WTC11 (cell line): ENCODE results near the gene HAND2. TPM values are rescaled to one million over a fixed set of nuclear protein-coding genes. Genes with fewer than 3 reads are reported as not detected.

Experiments
- ATAC-seq: fragments of 200-7000 bp; cut with Tn5 transposase; 2 replicates; pipeline ENCODE4 v1.10.0; 2021; ENCODE audit warnings: mild to moderate bottlenecking, moderate library complexity
- CTCF ChIA-PET: fragments of 300-600 bp; sonication (Branson Sonifier 250); formaldehyde crosslinking; loops from one replicate; lab custom pipeline; 2021; ENCODE audit warnings: antibody characterized with exemption; lab: Charles Lee
- POLR2A ChIA-PET: fragments of 350-600 bp; sonication (Branson Sonifier 250); formaldehyde crosslinking; loops from one replicate; lab custom pipeline; 2021; ENCODE audit warnings: antibody characterized with exemption; lab: Charles Lee
- DNase-seq: peaks from one replicate; pipeline ENCODE4 v3.0.0; 2021; ENCODE audit warnings: low spot score
- H3K27ac Mint-ChIP-seq: 2 replicates; pipeline ENCODE4 v1.8.0; 2021; ENCODE audit warnings: mixed read lengths
- H3K27me3 Mint-ChIP-seq: 2 replicates; pipeline ENCODE4 v1.8.0; 2021; ENCODE audit warnings: low read depth, mild to moderate bottlenecking, moderate library complexity, mixed read lengths
- H3K36me3 Mint-ChIP-seq: 2 replicates; pipeline ENCODE4 v1.8.0; 2021; ENCODE audit warnings: mixed read lengths
- H3K4me1 Mint-ChIP-seq: 2 replicates; pipeline ENCODE4 v1.8.0; 2022; ENCODE audit warnings: mixed read lengths
- H3K4me3 Mint-ChIP-seq: 2 replicates; pipeline ENCODE4 v1.8.0; 2021; ENCODE audit warnings: mild to moderate bottlenecking, moderate library complexity, mixed read lengths
- H3K9me3 Mint-ChIP-seq: 2 replicates; pipeline ENCODE4 v1.8.0; 2021; ENCODE audit warnings: mixed read lengths
- CREM ChIP-seq: sonication (generic); formaldehyde crosslinking; IDR thresholded peaks from 2 replicates; pipeline ENCODE4 v1.8.1; 2022; ENCODE audit warnings: mild to moderate bottlenecking, missing genetic modification reagents, moderate library complexity
- ETV6 ChIP-seq: sonication (generic); formaldehyde crosslinking; IDR thresholded peaks from 2 replicates; pipeline ENCODE4 v1.8.1; 2022; ENCODE audit warnings: mild to moderate bottlenecking, missing genetic modification reagents
- GTF2I ChIP-seq: fragments of 250-450 bp; sonication (Bioruptor Pico); conservative IDR thresholded peaks from 2 replicates; pipeline ENCODE4 v1.4.0; 2021; ENCODE audit warnings: mild to moderate bottlenecking
- HMGA2 ChIP-seq: fragments of 250-450 bp; sonication (Bioruptor Pico); IDR thresholded peaks from 2 replicates; pipeline ENCODE4 v1.4.0; 2021; ENCODE audit warnings: mild to moderate bottlenecking, moderate library complexity
- IRF1 ChIP-seq: sonication (generic); formaldehyde crosslinking; IDR thresholded peaks from 2 replicates; pipeline ENCODE4 v1.8.0; 2023; ENCODE audit warnings: missing genetic modification reagents
- MAX ChIP-seq: sonication (generic); formaldehyde crosslinking; IDR thresholded peaks from 2 replicates; pipeline ENCODE4 v1.8.0; 2022; ENCODE audit warnings: mild to moderate bottlenecking, missing genetic modification reagents
- MYBL2 ChIP-seq: sonication (generic); formaldehyde crosslinking; IDR thresholded peaks from 2 replicates; pipeline ENCODE4 v1.8.1; 2023; ENCODE audit warnings: mild to moderate bottlenecking, moderate library complexity, missing genetic modification reagents
- NR3C1 ChIP-seq: sonication (generic); formaldehyde crosslinking; conservative IDR thresholded peaks from 2 replicates; pipeline ENCODE4 v1.8.1; 2023; ENCODE audit warnings: low read depth, mild to moderate bottlenecking, missing genetic modification reagents
- RORB ChIP-seq: fragments of 250-450 bp; sonication (Bioruptor Pico); IDR thresholded peaks from 2 replicates; pipeline ENCODE4 v1.9.0; 2021; ENCODE audit warnings: mild to moderate bottlenecking
- SMAD3 ChIP-seq: sonication (generic); formaldehyde crosslinking; IDR thresholded peaks from 2 replicates; pipeline ENCODE4 v1.8.0; 2022; ENCODE audit warnings: missing genetic modification reagents, mild to moderate bottlenecking, borderline replicate concordance
- SMAD4 ChIP-seq: sonication (generic); formaldehyde crosslinking; IDR thresholded peaks from 2 replicates; pipeline ENCODE4 v1.8.0; 2022; ENCODE audit warnings: mild to moderate bottlenecking, missing genetic modification reagents
- SP1 ChIP-seq: sonication (generic); formaldehyde crosslinking; conservative IDR thresholded peaks from 2 replicates; pipeline ENCODE4 v1.8.1; 2022; ENCODE audit warnings: missing genetic modification reagents
- TP53 ChIP-seq: sonication (generic); formaldehyde crosslinking; IDR thresholded peaks from 2 replicates; pipeline ENCODE4 v1.8.1; 2023; ENCODE audit warnings: mild to moderate bottlenecking, missing genetic modification reagents
- ZNF121 ChIP-seq: sonication (generic); formaldehyde crosslinking; IDR thresholded peaks from 2 replicates; pipeline ENCODE4 v1.8.0; 2023; ENCODE audit warnings: missing genetic modification reagents
- ZNF138 ChIP-seq: sonication (generic); formaldehyde crosslinking; conservative IDR thresholded peaks from 2 replicates; pipeline ENCODE4 v1.8.1; 2022; ENCODE audit warnings: mild to moderate bottlenecking, moderate library complexity, missing genetic modification reagents
- ZNF219 ChIP-seq: sonication (generic); formaldehyde crosslinking; IDR thresholded peaks from 2 replicates; pipeline ENCODE4 v1.8.0; 2023; ENCODE audit warnings: missing genetic modification reagents, mild to moderate bottlenecking, borderline replicate concordance
- ZNF317 ChIP-seq: sonication (generic); formaldehyde crosslinking; IDR thresholded peaks from 2 replicates; pipeline ENCODE4 v1.8.1; 2023; ENCODE audit warnings: low read depth, mild to moderate bottlenecking, moderate library complexity, missing genetic modification reagents, borderline replicate concordance
- ZNF416 ChIP-seq: fragments of 250-450 bp; sonication (Bioruptor Pico); IDR thresholded peaks from 2 replicates; pipeline ENCODE4 v1.9.0; 2021; ENCODE audit warnings: mild to moderate bottlenecking, inconsistent platforms
- ZNF423 ChIP-seq: fragments of 250-450 bp; sonication (Bioruptor Pico); IDR thresholded peaks from 2 replicates; pipeline ENCODE4 v2.1.2; 2022; ENCODE audit warnings: mild to moderate bottlenecking, moderate library complexity
- total RNA-seq: library from RNA; stranded (reverse); gene quantifications from 3 replicates; pipeline ENCODE4 v1.2.3, GENCODE V29; 2021
- TF ChIP-seq, protein P1 (sequence below): sonication (generic); formaldehyde crosslinking; IDR thresholded peaks from 2 replicates; pipeline ENCODE4 v1.8.0; 2023; ENCODE audit warnings: mild to moderate bottlenecking, missing genetic modification reagents
- TF ChIP-seq, protein P2 (sequence below): fragments of 250-450 bp; sonication (Bioruptor Pico); IDR thresholded peaks from 2 replicates; pipeline ENCODE4 v1.9.0; 2021; ENCODE audit warnings: mild to moderate bottlenecking
- TF ChIP-seq, protein P3 (sequence below): fragments of 200-600 bp; IDR thresholded peaks from 2 replicates; pipeline ENCODE4 v1.8.0; 2022; ENCODE audit warnings: antibody characterized with exemption
- TF ChIP-seq, protein P4 (sequence below): fragments of 250-450 bp; sonication (Bioruptor Pico); IDR thresholded peaks from 2 replicates; pipeline ENCODE4 v2.1.2; 2022; ENCODE audit warnings: mild to moderate bottlenecking, moderate library complexity

The HAND2 gene
- total RNA-seq, 1 experiment from 2014 or later, result 0.13 TPM

- Mint-ChIP-seq H3K4me1 (peaks cover 34% of the 10 kb centered on the region), H3K9me3 (no peaks in the 10 kb centered on the region), H3K27me3 (peaks cover 81% of the 10 kb centered on the region), H3K4me3 (peak overlapping the region; percentile 75), H3K27ac (no peak overlapping the region), H3K36me3 (no peaks in the 10 kb centered on the region)
- ATAC-seq (peak; percentile 95), DNase-seq (peak; percentile 78)
- ChIA-PET POLR2A (no interaction called here), CTCF (interaction anchor here (0.6 to 1.6 kb wide), 33 partner anchors 9 to 627 kb away, joined by 3 to 30 read pairs (median 4); partner anchors contain the start of genes HAND2 and SAP30)
- TF ChIP-seq, protein P1, sequence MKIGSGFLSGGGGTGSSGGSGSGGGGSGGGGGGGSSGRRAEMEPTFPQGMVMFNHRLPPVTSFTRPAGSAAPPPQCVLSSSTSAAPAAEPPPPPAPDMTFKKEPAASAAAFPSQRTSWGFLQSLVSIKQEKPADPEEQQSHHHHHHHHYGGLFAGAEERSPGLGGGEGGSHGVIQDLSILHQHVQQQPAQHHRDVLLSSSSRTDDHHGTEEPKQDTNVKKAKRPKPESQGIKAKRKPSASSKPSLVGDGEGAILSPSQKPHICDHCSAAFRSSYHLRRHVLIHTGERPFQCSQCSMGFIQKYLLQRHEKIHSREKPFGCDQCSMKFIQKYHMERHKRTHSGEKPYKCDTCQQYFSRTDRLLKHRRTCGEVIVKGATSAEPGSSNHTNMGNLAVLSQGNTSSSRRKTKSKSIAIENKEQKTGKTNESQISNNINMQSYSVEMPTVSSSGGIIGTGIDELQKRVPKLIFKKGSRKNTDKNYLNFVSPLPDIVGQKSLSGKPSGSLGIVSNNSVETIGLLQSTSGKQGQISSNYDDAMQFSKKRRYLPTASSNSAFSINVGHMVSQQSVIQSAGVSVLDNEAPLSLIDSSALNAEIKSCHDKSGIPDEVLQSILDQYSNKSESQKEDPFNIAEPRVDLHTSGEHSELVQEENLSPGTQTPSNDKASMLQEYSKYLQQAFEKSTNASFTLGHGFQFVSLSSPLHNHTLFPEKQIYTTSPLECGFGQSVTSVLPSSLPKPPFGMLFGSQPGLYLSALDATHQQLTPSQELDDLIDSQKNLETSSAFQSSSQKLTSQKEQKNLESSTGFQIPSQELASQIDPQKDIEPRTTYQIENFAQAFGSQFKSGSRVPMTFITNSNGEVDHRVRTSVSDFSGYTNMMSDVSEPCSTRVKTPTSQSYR (CRISPR knock-in tag), result no peak
- TF ChIP-seq IRF1 (CRISPR knock-in tag) (no peak), ZNF121 (no peak), CREM (CRISPR knock-in tag) (0 out of 2 replicates have a peak, but pooled peaks have one; percentile 19), MAX (CRISPR knock-in tag) (peak; percentile 47; the same call in 1 of the 2 replicates), ZNF423 (CRISPR knock-in tag) (peak; percentile 23; the same call in 1 of the 2 replicates), ZNF138 (0 out of 2 replicates have a peak, but pooled peaks have one; percentile 16), SP1 (no peak), TP53 (CRISPR knock-in tag) (no peak), NR3C1 (CRISPR knock-in tag) (no peak)
- TF ChIP-seq, protein P2, sequence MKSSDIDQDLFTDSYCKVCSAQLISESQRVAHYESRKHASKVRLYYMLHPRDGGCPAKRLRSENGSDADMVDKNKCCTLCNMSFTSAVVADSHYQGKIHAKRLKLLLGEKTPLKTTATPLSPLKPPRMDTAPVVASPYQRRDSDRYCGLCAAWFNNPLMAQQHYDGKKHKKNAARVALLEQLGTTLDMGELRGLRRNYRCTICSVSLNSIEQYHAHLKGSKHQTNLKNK (CRISPR knock-in tag), result no peak
- TF ChIP-seq, protein P3, sequence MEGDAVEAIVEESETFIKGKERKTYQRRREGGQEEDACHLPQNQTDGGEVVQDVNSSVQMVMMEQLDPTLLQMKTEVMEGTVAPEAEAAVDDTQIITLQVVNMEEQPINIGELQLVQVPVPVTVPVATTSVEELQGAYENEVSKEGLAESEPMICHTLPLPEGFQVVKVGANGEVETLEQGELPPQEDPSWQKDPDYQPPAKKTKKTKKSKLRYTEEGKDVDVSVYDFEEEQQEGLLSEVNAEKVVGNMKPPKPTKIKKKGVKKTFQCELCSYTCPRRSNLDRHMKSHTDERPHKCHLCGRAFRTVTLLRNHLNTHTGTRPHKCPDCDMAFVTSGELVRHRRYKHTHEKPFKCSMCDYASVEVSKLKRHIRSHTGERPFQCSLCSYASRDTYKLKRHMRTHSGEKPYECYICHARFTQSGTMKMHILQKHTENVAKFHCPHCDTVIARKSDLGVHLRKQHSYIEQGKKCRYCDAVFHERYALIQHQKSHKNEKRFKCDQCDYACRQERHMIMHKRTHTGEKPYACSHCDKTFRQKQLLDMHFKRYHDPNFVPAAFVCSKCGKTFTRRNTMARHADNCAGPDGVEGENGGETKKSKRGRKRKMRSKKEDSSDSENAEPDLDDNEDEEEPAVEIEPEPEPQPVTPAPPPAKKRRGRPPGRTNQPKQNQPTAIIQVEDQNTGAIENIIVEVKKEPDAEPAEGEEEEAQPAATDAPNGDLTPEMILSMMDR, result peak; percentile 74
These were observed 35.7 kb downstream of the HAND2 start for GRCh38 chr4:173494013-173494970.

DNA sequence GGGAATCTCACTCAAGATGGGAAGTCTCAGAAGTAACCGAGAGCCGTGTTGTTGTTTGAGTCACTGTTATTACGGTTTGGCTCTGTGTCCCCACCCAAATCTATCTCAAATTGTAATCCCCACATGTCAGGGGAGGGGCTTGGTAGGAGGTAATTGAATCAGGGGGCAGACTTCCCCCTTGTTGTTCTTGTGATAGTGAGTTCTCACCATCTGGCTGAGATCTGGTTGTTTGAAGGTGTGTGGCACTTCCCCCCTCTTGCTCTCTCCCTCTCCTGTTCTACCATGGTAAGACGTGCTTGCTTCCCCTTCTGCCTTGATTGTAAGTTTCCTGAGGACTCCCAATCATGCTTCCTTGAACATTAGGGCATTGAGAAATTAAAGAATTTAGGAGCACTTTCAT is 37.0 kb downstream of the HAND2 start:
- ATAC-seq (no peak), DNase-seq (no peak)
- H3K9me3 Mint-ChIP-seq, result no peaks in the 10 kb centered on the region
- TF ChIP-seq ZNF219 (CRISPR knock-in tag), result no peak
- peaks cover 42% of the 10 kb centered on the region for H3K4me1 Mint-ChIP-seq
- H3K27ac Mint-ChIP-seq, result no peak overlapping the region
- no peaks in the 10 kb centered on the region for H3K36me3 Mint-ChIP-seq
- no peak overlapping the region for H3K4me3 Mint-ChIP-seq
- H3K27me3 Mint-ChIP-seq, result peaks cover 68% of the 10 kb centered on the region
- POLR2A ChIA-PET, result no interaction called here
- CTCF ChIA-PET, result no interaction called here

DNA sequence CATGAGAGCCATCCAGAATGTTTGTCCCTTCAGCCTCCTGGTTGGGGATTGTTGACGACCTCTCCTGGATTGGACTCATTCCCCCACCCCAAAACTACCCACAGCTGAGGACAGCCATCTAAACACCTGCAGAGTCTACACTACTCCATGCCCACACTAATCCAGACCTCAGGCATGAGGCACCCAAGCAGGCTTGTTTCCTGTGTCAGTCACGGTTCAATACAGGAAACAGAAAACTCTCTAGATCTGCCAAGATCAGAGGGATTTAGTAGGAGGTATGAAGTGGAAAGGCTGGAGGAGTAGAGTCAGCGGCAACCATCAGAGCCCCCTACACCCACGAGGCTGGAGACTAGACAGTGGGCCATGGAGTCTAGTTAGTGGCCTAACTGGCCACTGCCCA is 37.7 kb downstream of the HAND2 start:
- Mint-ChIP-seq H3K36me3 (no peaks in the 10 kb centered on the region), H3K4me1 (peaks cover 42% of the 10 kb centered on the region), H3K27ac (no peak overlapping the region), H3K27me3 (peaks cover 61% of the 10 kb centered on the region), H3K4me3 (no peak overlapping the region), H3K9me3 (no peaks in the 10 kb centered on the region)
- ChIA-PET CTCF (interaction anchor here (0.6 kb wide), 1 partner anchor 479 kb away, joined by 4 read pairs; no protein-coding TSS in a partner anchor), POLR2A (no interaction called here)
- TF ChIP-seq SMAD3 (CRISPR knock-in tag), result no peak
- TF ChIP-seq MYBL2 (CRISPR knock-in tag), result no peak
- no peak for TF ChIP-seq ZNF219 (CRISPR knock-in tag)
- no peak for TF ChIP-seq SMAD4 (CRISPR knock-in tag)
- no peak for TF ChIP-seq ZNF317 (CRISPR knock-in tag)
- TF ChIP-seq RORB (CRISPR knock-in tag), result no peak
- no peak for TF ChIP-seq ZNF416 (CRISPR knock-in tag)
- no peak for TF ChIP-seq GTF2I (CRISPR knock-in tag)
- no peak for TF ChIP-seq HMGA2 (CRISPR knock-in tag)
- no peak for TF ChIP-seq ETV6 (CRISPR knock-in tag)
- TF ChIP-seq, protein P4, sequence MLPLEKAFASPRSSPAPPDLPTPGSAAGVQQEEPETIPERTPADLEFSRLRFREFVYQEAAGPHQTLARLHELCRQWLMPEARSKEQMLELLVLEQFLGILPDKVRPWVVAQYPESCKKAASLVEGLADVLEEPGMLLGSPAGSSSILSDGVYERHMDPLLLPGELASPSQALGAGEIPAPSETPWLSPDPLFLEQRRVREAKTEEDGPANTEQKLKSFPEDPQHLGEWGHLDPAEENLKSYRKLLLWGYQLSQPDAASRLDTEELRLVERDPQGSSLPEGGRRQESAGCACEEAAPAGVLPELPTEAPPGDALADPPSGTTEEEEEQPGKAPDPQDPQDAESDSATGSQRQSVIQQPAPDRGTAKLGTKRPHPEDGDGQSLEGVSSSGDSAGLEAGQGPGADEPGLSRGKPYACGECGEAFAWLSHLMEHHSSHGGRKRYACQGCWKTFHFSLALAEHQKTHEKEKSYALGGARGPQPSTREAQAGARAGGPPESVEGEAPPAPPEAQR (CRISPR knock-in tag), result no peak
- no peak for ATAC-seq
- no peak for DNase-seq
